ENCODE measurements around the gene ABHD8.
"Not testable (repeated sequence)": the region's sequence is repeated elsewhere in the genome, so short reads cannot be mapped to it uniquely, and the experiment has no call there.

DNA sequence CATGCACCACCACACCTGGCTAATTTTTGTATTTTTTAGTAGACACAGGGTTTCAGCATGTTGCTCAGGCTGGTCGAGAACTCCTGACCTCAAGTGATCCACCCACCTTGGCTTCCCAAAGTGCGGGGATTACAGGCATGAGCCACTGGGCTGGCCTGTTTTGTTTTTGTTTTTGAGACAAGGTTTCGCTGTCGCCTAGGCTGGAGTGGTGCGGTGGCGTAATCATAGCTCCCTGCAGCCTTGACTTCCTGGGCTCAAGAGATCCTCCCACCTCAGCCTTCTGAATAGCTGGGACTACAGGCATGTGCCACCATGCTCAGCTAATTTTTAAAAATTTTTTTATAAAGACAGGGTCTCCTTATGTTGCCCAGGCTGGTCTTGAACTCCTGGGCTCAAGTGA lies 7.7 kb downstream of the ABHD8 start:
- not testable (repeated sequence) for TF ChIP-seq CTCF, POLR2A (IDR thresholded peaks at IDR 0.05)

Data from suprapubic skin (tissue), 3 donors.